Omental fat pad (tissue), 4 donors: ENCODE measurements around the gene GPR89B. TPM values are rescaled to one million over a fixed set of nuclear protein-coding genes. Genes with fewer than 3 reads are reported as not detected.

Experiments
- ATAC-seq: fragments of 150-250 bp; one replicate; pipeline ENCODE4 v1.9.1; 2016; ENCODE audit warnings: mild to moderate bottlenecking, moderate library complexity; ENCODE audit not compliant: low FRiP score
- DNase-seq: peaks from one replicate; pipeline ENCODE4 v3.0.0-alpha.2; 2019; ENCODE audit warnings: low spot score
- CTCF ChIP-seq, 3 donors: fragments of 450-650 bp; IDR thresholded peaks; one replicate each; pipeline ENCODE4 v1.5.1; 2016 to 2017; ENCODE audit warnings: antibody characterized with exemption in 3 of 3, mild to moderate bottlenecking in 3 of 3, moderate library complexity in 2 of 3
- total RNA-seq, 4 donors: library from RNA; depleted of rRNA; stranded (reverse); fragments of >200 nt; gene quantifications; one replicate each; pipeline ENCODE4 v1.1.0, GENCODE V29; 2016

The GPR89B gene
- total RNA-seq, 4 donors from 2014 or later, result 8.5 to 22.7 (median 12.5) TPM

DNA sequence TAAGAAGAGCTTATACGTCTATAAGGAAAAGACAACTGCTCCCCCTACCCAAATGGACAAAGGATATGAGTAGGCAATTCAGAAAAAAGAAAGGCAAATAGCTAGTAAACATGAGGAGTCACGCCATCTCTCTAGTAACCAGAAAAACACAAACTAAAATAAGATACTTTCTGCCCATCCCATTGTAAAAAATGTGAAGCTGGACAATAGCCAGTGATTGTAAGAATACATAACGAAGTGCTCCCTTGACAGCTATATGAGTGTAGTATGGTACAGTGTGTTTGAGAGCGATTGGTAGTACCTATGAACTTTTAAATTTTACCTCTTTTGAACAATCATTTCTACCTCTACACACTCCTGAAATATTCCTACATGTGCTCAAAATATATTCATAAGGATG, 33.1 kb upstream of the GPR89B start:
- ATAC-seq, result no peak
- TF ChIP-seq CTCF (IDR thresholded peaks at IDR 0.05), result no peak
- no peak for DNase-seq

DNA sequence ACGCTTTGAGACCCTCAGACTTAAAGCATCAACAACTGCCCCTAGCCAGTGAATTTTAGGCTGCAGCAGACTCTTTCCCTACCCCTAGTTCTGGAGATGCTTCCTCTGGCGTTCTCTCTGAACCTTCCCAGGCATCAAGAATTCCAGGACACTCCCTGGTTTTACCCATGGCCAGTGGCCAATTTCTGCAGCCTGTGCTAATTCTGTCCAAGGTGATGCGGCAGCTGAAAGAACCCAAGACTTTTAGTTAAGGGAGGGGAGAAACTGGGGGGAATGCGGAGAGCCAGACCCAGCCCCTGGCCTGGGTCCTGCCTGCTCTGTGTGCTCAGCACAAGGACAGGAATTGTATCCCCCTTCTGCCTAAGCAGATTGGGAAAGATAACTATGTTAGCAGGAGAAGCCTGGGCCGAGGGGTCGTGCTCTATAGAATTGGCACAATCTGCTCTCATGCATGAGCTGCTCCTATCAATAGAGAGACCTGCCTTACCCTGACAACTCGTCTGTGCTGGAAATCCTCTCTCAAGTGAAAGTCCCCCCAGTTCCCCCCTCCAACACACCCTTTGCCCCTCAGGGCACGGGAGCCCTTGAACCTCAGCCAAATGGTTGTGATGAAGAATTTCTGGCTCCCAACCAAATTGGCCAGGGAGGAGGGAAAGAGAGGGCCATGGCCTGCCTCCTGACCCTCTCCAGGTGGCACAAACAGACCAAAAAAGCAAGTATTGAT, 31.0 kb upstream of the GPR89B start:
- DNase-seq, result no peak
- no peak for ATAC-seq
- TF ChIP-seq CTCF (IDR thresholded peaks at IDR 0.05), result no peak

DNA sequence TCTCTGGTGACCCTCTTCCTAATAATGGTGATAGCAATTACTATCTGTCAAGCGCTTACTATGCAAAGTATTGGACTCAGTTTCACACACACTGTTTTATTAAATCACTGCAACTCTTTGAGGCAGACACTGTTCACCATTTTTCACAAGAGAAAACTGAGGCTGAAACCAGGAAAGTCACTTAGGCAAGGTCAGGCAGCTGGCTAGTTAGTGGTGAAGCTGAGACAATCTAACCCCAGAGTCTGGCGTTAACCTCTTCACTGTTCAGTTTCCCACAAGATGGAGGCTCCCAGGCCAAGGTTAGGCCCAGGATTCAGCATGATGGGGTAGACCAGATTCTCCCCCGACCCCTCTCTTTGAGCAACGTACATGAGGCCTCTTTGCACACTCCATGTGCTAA, 30.4 kb upstream of the GPR89B start:
- ATAC-seq (no peak), DNase-seq (no peak)
- TF ChIP-seq CTCF (IDR thresholded peaks at IDR 0.05), result no peak

DNA sequence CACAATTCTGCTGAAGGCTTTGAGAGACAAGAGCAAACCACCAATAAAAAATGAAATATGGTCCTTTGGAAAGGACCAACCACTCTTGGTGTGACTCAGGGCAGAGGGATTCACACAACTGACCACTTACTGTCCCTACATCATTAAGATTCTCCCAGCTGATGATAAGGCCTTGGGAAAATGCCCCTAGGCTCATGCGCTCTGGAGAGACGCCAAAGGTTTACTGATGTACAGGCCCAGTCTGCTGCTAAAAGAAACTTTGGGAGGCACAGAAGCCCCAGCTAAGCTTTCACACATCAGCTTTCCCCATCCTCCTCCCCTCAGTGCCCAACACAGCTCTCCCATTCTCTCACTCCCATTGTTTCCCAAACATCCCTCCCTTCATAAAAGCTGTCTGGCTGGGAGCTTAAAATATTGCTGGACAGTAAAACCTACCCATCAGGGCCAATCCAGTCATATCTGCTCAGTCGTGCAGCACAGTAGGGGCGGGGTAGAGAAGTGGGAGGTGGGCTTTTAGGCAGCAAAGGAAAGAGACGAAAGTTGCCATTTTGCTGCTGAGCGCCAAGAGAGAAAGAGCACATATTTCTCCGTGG, 25.9 kb upstream of the GPR89B start, which contains the start of gene GJA8:
Gene GJA8, plus strand, starts transcription at position 543 of the 593 bp plus-strand sequence. CDS start 5,161 bp downstream, outside the sequence.
- TF ChIP-seq CTCF (IDR thresholded peaks at IDR 0.05), result no peak
- DNase-seq (no peak), ATAC-seq (no peak)

DNA sequence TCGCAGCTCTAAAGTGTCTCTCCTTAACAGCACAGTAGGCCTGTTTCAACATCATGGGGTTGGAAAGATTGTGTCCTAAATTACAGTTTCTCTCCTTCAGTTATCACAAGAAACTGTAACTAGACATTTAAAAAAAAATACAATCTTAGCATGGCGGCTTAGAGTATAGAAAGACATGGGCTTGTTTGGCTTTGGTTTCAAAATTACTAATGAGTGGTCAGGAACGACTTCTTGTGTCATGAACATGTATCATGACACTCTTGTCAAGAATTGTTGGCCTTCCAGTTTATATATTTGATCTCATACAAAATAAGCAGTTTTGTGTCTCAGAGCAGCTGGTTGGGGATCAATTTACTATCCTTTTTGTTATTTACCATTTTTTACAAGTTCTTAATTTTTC, 23.5 kb upstream of the GPR89B start:
- ATAC-seq, result no peak
- TF ChIP-seq CTCF (IDR thresholded peaks at IDR 0.05), result no peak
- no peak for DNase-seq

- no peak for TF ChIP-seq CTCF (IDR thresholded peaks at IDR 0.05)
- ATAC-seq (no peak), DNase-seq (no peak)
Observed at GRCh38 chr1:147907786-147908509, 20.3 kb upstream of the GPR89B start.
